Calu3 (cell line): ENCODE results near the gene GTF2H4. TPM values are rescaled to one million over a fixed set of nuclear protein-coding genes. Genes with fewer than 3 reads are reported as not detected.

Experiments used
- BruUV-seq: library from RNA; stranded (reverse); fragments of 400-500 nt; replicated peaks from 2 replicates; lab custom pipeline; 2021; lab: Mats Ljungman, UMichigan
- CTCF ChIA-PET: fragments of 300-600 bp; sonication (Branson Sonifier 250); formaldehyde crosslinking; loops from one replicate; lab custom pipeline; 2022; ENCODE audit warnings: antibody characterized with exemption; lab: Charles Lee
- DNase-seq: peaks from one replicate; pipeline ENCODE4 v3.0.0; 2022
- H3K27ac Mint-ChIP-seq: one replicate; pipeline ENCODE4 v1.8.0; 2022; ENCODE audit warnings: mixed read lengths; ENCODE audit not compliant: unreplicated experiment
- H3K27me3 Mint-ChIP-seq: one replicate; pipeline ENCODE4 v1.8.0; 2022; ENCODE audit warnings: mixed read lengths; ENCODE audit not compliant: unreplicated experiment
- H3K36me3 Mint-ChIP-seq: one replicate; pipeline ENCODE4 v1.8.0; 2022; ENCODE audit warnings: mild to moderate bottlenecking, moderate library complexity, mixed read lengths; ENCODE audit not compliant: insufficient read depth, unreplicated experiment
- H3K4me1 Mint-ChIP-seq: one replicate; pipeline ENCODE4 v1.8.0; 2022; ENCODE audit warnings: mild to moderate bottlenecking, low read depth, mixed read lengths; ENCODE audit not compliant: unreplicated experiment
- H3K4me3 Mint-ChIP-seq: one replicate; pipeline ENCODE4 v1.8.0; 2022; ENCODE audit warnings: mild to moderate bottlenecking, low read depth, moderate library complexity, mixed read lengths; ENCODE audit not compliant: unreplicated experiment
- H3K9me3 Mint-ChIP-seq: one replicate; pipeline ENCODE4 v1.8.0; 2022; ENCODE audit warnings: low read depth, mixed read lengths; ENCODE audit not compliant: unreplicated experiment
- intact Hi-C: fragments of 100-400 bp; cut with micrococcal nuclease; formaldehyde crosslinking; loops from one replicate; pipeline ENCODE4 v1.10.0; 2022; ENCODE audit not compliant: unreplicated experiment
- total RNA-seq: library from RNA; stranded (reverse); gene quantifications from 2 replicates; pipeline ENCODE4 v1.2.3, GENCODE V29; 2022
- TF ChIP-seq, protein P1 (sequence below): fragments of 200-600 bp; IDR thresholded peaks from one replicate; pipeline ENCODE4 v1.8.0; 2022; ENCODE audit warnings: antibody characterized with exemption; ENCODE audit not compliant: unreplicated experiment

The GTF2H4 gene
- total RNA-seq, 1 experiment from 2014 or later = 80.0 TPM

DNA sequence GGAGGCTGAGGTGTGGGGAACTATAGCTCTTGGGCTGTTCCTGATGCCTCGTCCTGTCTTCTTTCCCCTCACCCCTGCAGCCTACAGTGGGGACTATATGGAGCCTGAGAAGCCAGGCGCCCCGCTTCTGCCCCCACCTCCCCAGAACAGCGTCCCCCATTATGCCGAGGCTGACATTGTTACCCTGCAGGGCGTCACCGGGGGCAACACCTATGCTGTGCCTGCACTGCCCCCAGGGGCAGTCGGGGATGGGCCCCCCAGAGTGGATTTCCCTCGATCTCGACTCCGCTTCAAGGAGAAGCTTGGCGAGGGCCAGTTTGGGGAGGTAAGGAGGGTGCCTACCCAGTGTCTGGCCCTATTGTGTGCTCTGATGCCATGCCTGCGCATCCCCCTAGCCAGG is 11.5 kb upstream of the GTF2H4 start:
- CTCF ChIA-PET = interaction anchor here (0.6 to 1.3 kb wide), 4 partner anchors 13 to 218 kb away, joined by 3 to 7 read pairs (median 3); no protein-coding TSS in a partner anchor
- no peak overlapping the region for H3K4me3 Mint-ChIP-seq
- H3K27ac Mint-ChIP-seq = no peak overlapping the region
- DNase-seq = no peak
- peaks cover 80% of the 10 kb centered on the region for H3K36me3 Mint-ChIP-seq
- H3K4me1 Mint-ChIP-seq = no peaks in the 10 kb centered on the region
- intact Hi-C loops = no loop called here
- TF ChIP-seq, protein P1, sequence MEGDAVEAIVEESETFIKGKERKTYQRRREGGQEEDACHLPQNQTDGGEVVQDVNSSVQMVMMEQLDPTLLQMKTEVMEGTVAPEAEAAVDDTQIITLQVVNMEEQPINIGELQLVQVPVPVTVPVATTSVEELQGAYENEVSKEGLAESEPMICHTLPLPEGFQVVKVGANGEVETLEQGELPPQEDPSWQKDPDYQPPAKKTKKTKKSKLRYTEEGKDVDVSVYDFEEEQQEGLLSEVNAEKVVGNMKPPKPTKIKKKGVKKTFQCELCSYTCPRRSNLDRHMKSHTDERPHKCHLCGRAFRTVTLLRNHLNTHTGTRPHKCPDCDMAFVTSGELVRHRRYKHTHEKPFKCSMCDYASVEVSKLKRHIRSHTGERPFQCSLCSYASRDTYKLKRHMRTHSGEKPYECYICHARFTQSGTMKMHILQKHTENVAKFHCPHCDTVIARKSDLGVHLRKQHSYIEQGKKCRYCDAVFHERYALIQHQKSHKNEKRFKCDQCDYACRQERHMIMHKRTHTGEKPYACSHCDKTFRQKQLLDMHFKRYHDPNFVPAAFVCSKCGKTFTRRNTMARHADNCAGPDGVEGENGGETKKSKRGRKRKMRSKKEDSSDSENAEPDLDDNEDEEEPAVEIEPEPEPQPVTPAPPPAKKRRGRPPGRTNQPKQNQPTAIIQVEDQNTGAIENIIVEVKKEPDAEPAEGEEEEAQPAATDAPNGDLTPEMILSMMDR = no peak
- H3K9me3 Mint-ChIP-seq = no peaks in the 10 kb centered on the region
- no TSS peak for BruUV-seq
- H3K27me3 Mint-ChIP-seq = no peaks in the 10 kb centered on the region

DNA sequence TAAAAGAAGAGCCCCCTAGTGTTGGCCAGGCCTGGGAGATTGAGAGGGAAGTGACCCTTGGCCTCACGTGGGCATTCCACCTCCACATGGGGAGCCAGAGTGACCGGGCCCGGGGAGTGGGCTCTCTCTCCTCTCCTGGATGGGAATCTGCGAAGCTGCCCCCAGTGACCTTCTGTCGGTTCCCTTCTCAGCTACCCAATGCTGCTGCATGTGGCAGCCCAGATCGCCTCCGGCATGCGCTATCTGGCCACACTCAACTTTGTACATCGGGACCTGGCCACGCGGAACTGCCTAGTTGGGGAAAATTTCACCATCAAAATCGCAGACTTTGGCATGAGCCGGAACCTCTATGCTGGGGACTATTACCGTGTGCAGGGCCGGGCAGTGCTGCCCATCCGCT is 10.1 kb upstream of the GTF2H4 start:
- DNase-seq = no peak
- no TSS peak for BruUV-seq
- Mint-ChIP-seq H3K27me3 (no peaks in the 10 kb centered on the region), H3K36me3 (peaks cover 72% of the 10 kb centered on the region), H3K4me1 (peaks cover 6% of the 10 kb centered on the region), H3K4me3 (no peak overlapping the region), H3K27ac (no peak overlapping the region), H3K9me3 (no peaks in the 10 kb centered on the region)
- intact Hi-C loops = no loop called here
- CTCF ChIA-PET = interaction anchor here (1.5 kb wide), 1 partner anchor 11 kb away, joined by 3 read pairs; no protein-coding TSS in a partner anchor
- TF ChIP-seq, protein P1 = no peak

DNA sequence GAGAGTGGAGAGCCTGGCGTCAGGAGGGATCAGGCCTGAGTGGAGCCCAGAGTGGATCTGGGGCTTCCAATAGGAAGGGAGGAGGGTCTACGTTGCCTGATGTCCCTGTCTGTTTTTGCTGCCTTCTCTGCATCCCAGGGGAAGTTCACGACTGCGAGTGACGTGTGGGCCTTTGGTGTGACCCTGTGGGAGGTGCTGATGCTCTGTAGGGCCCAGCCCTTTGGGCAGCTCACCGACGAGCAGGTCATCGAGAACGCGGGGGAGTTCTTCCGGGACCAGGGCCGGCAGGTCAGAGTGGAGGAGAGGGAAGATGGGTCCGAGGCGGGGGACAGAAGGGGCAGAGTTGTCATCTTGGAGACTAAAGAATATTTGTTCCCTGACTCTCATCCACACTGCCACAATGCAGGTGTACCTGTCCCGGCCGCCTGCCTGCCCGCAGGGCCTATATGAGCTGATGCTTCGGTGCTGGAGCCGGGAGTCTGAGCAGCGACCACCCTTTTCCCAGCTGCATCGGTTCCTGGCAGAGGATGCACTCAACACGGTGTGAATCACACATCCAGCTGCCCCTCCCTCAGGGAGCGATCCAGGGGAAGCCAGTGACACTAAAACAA is 9.2 kb upstream of the GTF2H4 start:
- no TSS peak for BruUV-seq

DNA sequence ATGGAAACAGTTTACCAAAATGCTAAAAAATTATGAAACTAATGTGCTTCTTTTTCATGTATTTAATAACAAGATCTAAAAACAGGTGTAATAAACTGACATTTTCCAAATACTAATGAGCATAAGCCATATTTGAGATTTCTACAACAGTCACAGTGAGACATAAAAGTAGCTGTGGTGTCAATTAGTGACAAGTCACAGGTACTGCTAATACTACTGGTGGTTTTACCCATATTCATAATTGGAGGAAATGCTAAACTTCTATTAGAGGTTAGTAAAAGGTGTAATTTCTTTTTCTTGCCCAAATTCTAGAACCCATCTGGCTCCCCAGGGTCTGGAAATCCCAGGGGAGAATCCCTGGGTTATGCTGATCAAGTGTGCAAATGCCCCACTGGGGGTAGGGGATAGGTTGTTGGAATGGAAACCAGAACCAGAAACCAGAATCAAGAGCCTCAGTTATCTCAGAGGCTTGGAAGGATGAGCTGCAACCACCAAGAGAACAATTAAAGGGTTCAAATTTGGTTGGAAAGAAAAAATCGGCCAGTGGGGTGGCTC is 7.1 kb upstream of the GTF2H4 start:
- CTCF ChIA-PET = interaction anchor here (0.9 to 1.5 kb wide), 3 partner anchors 15 to 132 kb away, joined by 3 to 4 read pairs (median 3); no protein-coding TSS in a partner anchor

More for the DNA sequence above, 9.2 kb upstream of the GTF2H4 start:
- CTCF ChIA-PET = interaction anchor here (1.5 kb wide), 1 partner anchor 12 kb away, joined by 3 read pairs; no protein-coding TSS in a partner anchor
- TF ChIP-seq, protein P1 = no peak
- Mint-ChIP-seq H3K4me3 (no peak overlapping the region), H3K36me3 (peaks cover 62% of the 10 kb centered on the region), H3K9me3 (no peaks in the 10 kb centered on the region), H3K27ac (no peak overlapping the region), H3K4me1 (peaks cover 8% of the 10 kb centered on the region), H3K27me3 (no peaks in the 10 kb centered on the region)
- intact Hi-C loops = no loop called here
- DNase-seq = no peak

More for the DNA sequence above, 7.1 kb upstream of the GTF2H4 start:
- TF ChIP-seq, protein P1 = no peak
- H3K27ac Mint-ChIP-seq = no peak overlapping the region
- peaks cover 41% of the 10 kb centered on the region for H3K36me3 Mint-ChIP-seq
- no peak for DNase-seq
- BruUV-seq = no TSS peak
- H3K4me3 Mint-ChIP-seq = no peak overlapping the region
- intact Hi-C loops = no loop called here
- no peaks in the 10 kb centered on the region for H3K9me3 Mint-ChIP-seq
- H3K4me1 Mint-ChIP-seq = peaks cover 8% of the 10 kb centered on the region
- no peaks in the 10 kb centered on the region for H3K27me3 Mint-ChIP-seq
